ENCODE data around the gene TEAD1. TPM values are rescaled to one million over a fixed set of nuclear protein-coding genes. Genes with fewer than 3 reads are reported as not detected.

The TEAD1 gene
- total RNA-seq, 1 donor from 2014 or later = 88.1 TPM

GRCh38 chr11:12629601-12630313 is 44.5 kb upstream of the TEAD1 start:
- no peaks in the 10 kb centered on the region for H3K27me3 ChIP-seq (ENCODE audit: control insufficient read depth, insufficient read depth, low read length)
- no peaks in the 10 kb centered on the region for H3K36me3 ChIP-seq (ENCODE audit: control insufficient read depth, insufficient read depth, low read length)
- no peak overlapping the region for H3K4me3 ChIP-seq (ENCODE audit: low read depth, low read length)
- no peak for TF ChIP-seq CTCF (IDR thresholded peaks at IDR 0.05; ENCODE audit: insufficient read depth, low read length, poor library complexity, severe bottlenecking)
- DNase-seq (ENCODE audit: low read depth) = no peak

- TF ChIP-seq CTCF (IDR thresholded peaks at IDR 0.05; ENCODE audit: insufficient read depth, low read length, poor library complexity, severe bottlenecking) = no peak
- Histone ChIP-seq H3K4me3 (ENCODE audit: low read depth, low read length) (no peak overlapping the region), H3K27me3 (ENCODE audit: control insufficient read depth, insufficient read depth, low read length) (no peaks in the 10 kb centered on the region), H3K36me3 (ENCODE audit: control insufficient read depth, insufficient read depth, low read length) (no peaks in the 10 kb centered on the region)
- no peak for DNase-seq (ENCODE audit: low read depth)
Measured at GRCh38 chr11:12631651-12632050, 42.6 kb upstream of the TEAD1 start.

- DNase-seq (ENCODE audit: low read depth) = no peak
- Histone ChIP-seq H3K36me3 (ENCODE audit: control insufficient read depth, insufficient read depth, low read length) (no peaks in the 10 kb centered on the region), H3K27me3 (ENCODE audit: control insufficient read depth, insufficient read depth, low read length) (no peaks in the 10 kb centered on the region), H3K4me3 (ENCODE audit: low read depth, low read length) (no peak overlapping the region)
- no peak for TF ChIP-seq CTCF (IDR thresholded peaks at IDR 0.05; ENCODE audit: insufficient read depth, low read length, poor library complexity, severe bottlenecking)
Measured at GRCh38 chr11:12634329-12634728, 39.9 kb upstream of the TEAD1 start.

GRCh38 chr11:12636871-12637410 is 37.3 kb upstream of the TEAD1 start:
- TF ChIP-seq CTCF (IDR thresholded peaks at IDR 0.05; ENCODE audit: insufficient read depth, low read length, poor library complexity, severe bottlenecking) = no peak
- no peak for DNase-seq (ENCODE audit: low read depth)
- no peak overlapping the region for H3K4me3 ChIP-seq (ENCODE audit: low read depth, low read length)
- H3K27me3 ChIP-seq (ENCODE audit: control insufficient read depth, insufficient read depth, low read length) = no peaks in the 10 kb centered on the region
- no peaks in the 10 kb centered on the region for H3K36me3 ChIP-seq (ENCODE audit: control insufficient read depth, insufficient read depth, low read length)

GRCh38 chr11:12639388-12639787 is 34.8 kb upstream of the TEAD1 start:
- Histone ChIP-seq H3K27me3 (ENCODE audit: control insufficient read depth, insufficient read depth, low read length) (no peaks in the 10 kb centered on the region), H3K36me3 (ENCODE audit: control insufficient read depth, insufficient read depth, low read length) (no peaks in the 10 kb centered on the region), H3K4me3 (ENCODE audit: low read depth, low read length) (no peak overlapping the region)
- DNase-seq (ENCODE audit: low read depth) = no peak
- TF ChIP-seq CTCF (IDR thresholded peaks at IDR 0.05; ENCODE audit: insufficient read depth, low read length, poor library complexity, severe bottlenecking) = no peak

- Histone ChIP-seq H3K4me3 (ENCODE audit: low read depth, low read length) (no peak overlapping the region), H3K36me3 (ENCODE audit: control insufficient read depth, insufficient read depth, low read length) (no peaks in the 10 kb centered on the region), H3K27me3 (ENCODE audit: control insufficient read depth, insufficient read depth, low read length) (no peaks in the 10 kb centered on the region)
- DNase-seq (ENCODE audit: low read depth) = no peak
- TF ChIP-seq CTCF (IDR thresholded peaks at IDR 0.05; ENCODE audit: insufficient read depth, low read length, poor library complexity, severe bottlenecking) = no peak
Measured at GRCh38 chr11:12640355-12640754, 33.9 kb upstream of the TEAD1 start.
